ENCODE data around the gene EYS. TPM values are rescaled to one million over a fixed set of nuclear protein-coding genes. Genes with fewer than 3 reads are reported as not detected.
"Not testable (repeated sequence)": the region's sequence is repeated elsewhere in the genome, so short reads cannot be mapped to it uniquely, and the experiment has no call there.

The EYS gene
- total RNA-seq, 5 donors from 2014 or later (not counting 1 experiment from before 2014, with no cell fraction given) = not detected

GRCh38 chr6:64041373-64041772 lies 1665.7 kb downstream of the EYS start:
- H3K36me3 ChIP-seq (ENCODE audit: control insufficient read depth in 2 of 2, extremely low read depth in 1 of 2, insufficient read depth in 1 of 2, low read length in 1 of 2) = no peaks in the 10 kb centered on the region
- no peaks in the 10 kb centered on the region for H3K27me3 Mint-ChIP-seq
- POLR2A ChIA-PET = no interaction called here
- H3K4me1 ChIP-seq (ENCODE audit: control insufficient read depth in 1 of 2, extremely low read depth in 1 of 2, insufficient read depth in 2 of 2, low read length in 2 of 2) = no peaks in the 10 kb centered on the region
- no CpG with 5 or more reads among the region's 2 CpGs for WGBS (ENCODE audit: insufficient coverage)
- no peak overlapping the region for H3K27ac ChIP-seq (ENCODE audit: low read length)
- H3K4me3 Mint-ChIP-seq = no peak overlapping the region
- H3K27me3 ChIP-seq (replicated peaks in 1 of 2; ENCODE audit: control insufficient read depth in 2 of 2, extremely low read depth in 1 of 2, insufficient read depth in 2 of 2, low read length in 1 of 2) = no peaks in the 10 kb centered on the region
- CTCF ChIA-PET = no interaction called here
- no peak overlapping the region for H3K4me3 ChIP-seq (ENCODE audit: control insufficient read depth in 1 of 2, extremely low read depth in 1 of 2, low read length in 1 of 2)
- H3K9me3 ChIP-seq = no peaks in the 10 kb centered on the region
- H3K36me3 Mint-ChIP-seq = no peaks in the 10 kb centered on the region
- ATAC-seq (replicated peaks in 1 of 4) = no peak
- DNase-seq = no peak
- no peaks in the 10 kb centered on the region for H3K4me1 Mint-ChIP-seq
- H3K27ac Mint-ChIP-seq = no peak overlapping the region
- peaks cover 0 to 2% (median 0%) of the 10 kb centered on the region in 3 donors for H3K9me3 Mint-ChIP-seq

- no peaks in the 10 kb centered on the region for H3K36me3 ChIP-seq (ENCODE audit: control insufficient read depth in 2 of 2, extremely low read depth in 1 of 2, insufficient read depth in 1 of 2, low read length in 1 of 2)
- H3K27ac Mint-ChIP-seq = no peak overlapping the region
- no peak overlapping the region for H3K4me3 Mint-ChIP-seq
- no peak overlapping the region for H3K27ac ChIP-seq (ENCODE audit: low read length)
- peaks cover 0 to 4% (median 0%) of the 10 kb centered on the region in 3 donors for H3K9me3 Mint-ChIP-seq
- H3K27me3 Mint-ChIP-seq = no peaks in the 10 kb centered on the region
- CTCF ChIA-PET = no interaction called here
- no peaks in the 10 kb centered on the region for H3K4me1 ChIP-seq (ENCODE audit: control insufficient read depth in 1 of 2, extremely low read depth in 1 of 2, insufficient read depth in 2 of 2, low read length in 2 of 2)
- H3K4me3 ChIP-seq (ENCODE audit: control insufficient read depth in 1 of 2, extremely low read depth in 1 of 2, low read length in 1 of 2) = no peak overlapping the region
- ATAC-seq (replicated peaks in 1 of 4) (no peak), DNase-seq (no peak)
- no peaks in the 10 kb centered on the region for H3K36me3 Mint-ChIP-seq
- H3K9me3 ChIP-seq = no peaks in the 10 kb centered on the region
- WGBS (ENCODE audit: insufficient coverage) = no CpG with 5 or more reads among the region's 1 CpG
- H3K27me3 ChIP-seq (replicated peaks in 1 of 2; ENCODE audit: control insufficient read depth in 2 of 2, extremely low read depth in 1 of 2, insufficient read depth in 2 of 2, low read length in 1 of 2) = no peaks in the 10 kb centered on the region
- POLR2A ChIA-PET = no interaction called here
- H3K4me1 Mint-ChIP-seq = no peaks in the 10 kb centered on the region
Measured at GRCh38 chr6:64040113-64040512, 1666.9 kb downstream of the EYS start.

GRCh38 chr6:64037427-64037826 lies 1669.6 kb downstream of the EYS start:
- H3K27me3 Mint-ChIP-seq = no peaks in the 10 kb centered on the region
- POLR2A ChIA-PET = no interaction called here
- no peaks in the 10 kb centered on the region for H3K4me1 ChIP-seq (ENCODE audit: control insufficient read depth in 1 of 2, extremely low read depth in 1 of 2, insufficient read depth in 2 of 2, low read length in 2 of 2)
- no peaks in the 10 kb centered on the region for H3K27me3 ChIP-seq (replicated peaks in 1 of 2; ENCODE audit: control insufficient read depth in 2 of 2, extremely low read depth in 1 of 2, insufficient read depth in 2 of 2, low read length in 1 of 2)
- DNase-seq (no peak), ATAC-seq (replicated peaks in 1 of 4) (no peak)
- peaks cover 0 to 4% (median 0%) of the 10 kb centered on the region in 3 donors for H3K9me3 Mint-ChIP-seq
- no peaks in the 10 kb centered on the region for H3K36me3 ChIP-seq (ENCODE audit: control insufficient read depth in 2 of 2, extremely low read depth in 1 of 2, insufficient read depth in 1 of 2, low read length in 1 of 2)
- H3K4me3 Mint-ChIP-seq = no peak overlapping the region
- no peak overlapping the region for H3K27ac ChIP-seq (ENCODE audit: low read length)
- no peaks in the 10 kb centered on the region for H3K9me3 ChIP-seq
- no CpG with 5 or more reads among the region's 1 CpG for WGBS (ENCODE audit: insufficient coverage)
- no peaks in the 10 kb centered on the region for H3K36me3 Mint-ChIP-seq
- H3K4me1 Mint-ChIP-seq = no peaks in the 10 kb centered on the region
- no peak overlapping the region for H3K27ac Mint-ChIP-seq
- H3K4me3 ChIP-seq (ENCODE audit: control insufficient read depth in 1 of 2, extremely low read depth in 1 of 2, low read length in 1 of 2) = no peak overlapping the region
- CTCF ChIA-PET = no interaction called here

- Histone ChIP-seq H3K4me1 (ENCODE audit: control insufficient read depth in 1 of 2, extremely low read depth in 1 of 2, insufficient read depth in 2 of 2, low read length in 2 of 2) (no peaks in the 10 kb centered on the region), H3K9me3 (no peaks in the 10 kb centered on the region), H3K36me3 (ENCODE audit: control insufficient read depth in 2 of 2, extremely low read depth in 1 of 2, insufficient read depth in 1 of 2, low read length in 1 of 2) (no peaks in the 10 kb centered on the region), H3K4me3 (ENCODE audit: control insufficient read depth in 1 of 2, extremely low read depth in 1 of 2, low read length in 1 of 2) (no peak overlapping the region), H3K27ac (ENCODE audit: low read length) (no peak overlapping the region), H3K27me3 (replicated peaks in 1 of 2; ENCODE audit: control insufficient read depth in 2 of 2, extremely low read depth in 1 of 2, insufficient read depth in 2 of 2, low read length in 1 of 2) (no peaks in the 10 kb centered on the region)
- Mint-ChIP-seq H3K36me3 (no peaks in the 10 kb centered on the region), H3K27me3 (no peaks in the 10 kb centered on the region), H3K27ac (no peak overlapping the region), H3K4me1 (no peaks in the 10 kb centered on the region), H3K9me3 (peaks cover 0 to 12% (median 4%) of the 10 kb centered on the region in 3 donors), H3K4me3 (no peak overlapping the region)
- CTCF ChIA-PET = no interaction called here
- WGBS (ENCODE audit: insufficient coverage) = 100% methylated on average over 1 of the region's 3 CpGs
- DNase-seq = no peak
- no peak for ATAC-seq (replicated peaks in 1 of 4)
- POLR2A ChIA-PET = no interaction called here
Measured at GRCh38 chr6:64034910-64035655, 1671.9 kb downstream of the EYS start.

- CTCF ChIA-PET = no interaction called here
- H3K9me3 Mint-ChIP-seq = peaks cover 1 to 17% (median 8%) of the 10 kb centered on the region in 3 donors
- Histone ChIP-seq H3K36me3 (ENCODE audit: control insufficient read depth in 2 of 2, extremely low read depth in 1 of 2, insufficient read depth in 1 of 2, low read length in 1 of 2) (no peaks in the 10 kb centered on the region), H3K27me3 (replicated peaks in 1 of 2; ENCODE audit: control insufficient read depth in 2 of 2, extremely low read depth in 1 of 2, insufficient read depth in 2 of 2, low read length in 1 of 2) (no peaks in the 10 kb centered on the region), H3K9me3 (no peaks in the 10 kb centered on the region), H3K4me1 (ENCODE audit: control insufficient read depth in 1 of 2, extremely low read depth in 1 of 2, insufficient read depth in 2 of 2, low read length in 2 of 2) (no peaks in the 10 kb centered on the region), H3K27ac (ENCODE audit: low read length) (no peak overlapping the region), H3K4me3 (ENCODE audit: control insufficient read depth in 1 of 2, extremely low read depth in 1 of 2, low read length in 1 of 2) (no peak overlapping the region)
- H3K36me3 Mint-ChIP-seq = no peaks in the 10 kb centered on the region
- ATAC-seq (replicated peaks in 1 of 4) = no peak
- POLR2A ChIA-PET = no interaction called here
- no peak overlapping the region for H3K27ac Mint-ChIP-seq
- no peak overlapping the region for H3K4me3 Mint-ChIP-seq
- no peaks in the 10 kb centered on the region for H3K4me1 Mint-ChIP-seq
- no peaks in the 10 kb centered on the region for H3K27me3 Mint-ChIP-seq
- no peak for DNase-seq
- WGBS (ENCODE audit: insufficient coverage) = 75% methylated on average over 2 of the region's 4 CpGs
Measured at GRCh38 chr6:64034291-64034690, 1672.7 kb downstream of the EYS start.

GRCh38 chr6:64030950-64031618 lies 1675.9 kb downstream of the EYS start:
- not testable (repeated sequence) for H3K27me3 Mint-ChIP-seq; H3K27ac Mint-ChIP-seq; H3K27me3 ChIP-seq (replicated peaks in 1 of 2; ENCODE audit: control insufficient read depth in 2 of 2, extremely low read depth in 1 of 2, insufficient read depth in 2 of 2, low read length in 1 of 2)

More at GRCh38 chr6:64030950-64031618, 1675.9 kb downstream of the EYS start:
- H3K9me3 ChIP-seq; CTCF ChIA-PET; H3K4me3 Mint-ChIP-seq; H3K4me1 Mint-ChIP-seq; H3K4me1 ChIP-seq (ENCODE audit: control insufficient read depth in 1 of 2, extremely low read depth in 1 of 2, insufficient read depth in 2 of 2, low read length in 2 of 2); POLR2A ChIA-PET; DNase-seq; H3K36me3 Mint-ChIP-seq; H3K36me3 ChIP-seq (ENCODE audit: control insufficient read depth in 2 of 2, extremely low read depth in 1 of 2, insufficient read depth in 1 of 2, low read length in 1 of 2); H3K27ac ChIP-seq (ENCODE audit: low read length); ATAC-seq (replicated peaks in 1 of 4); H3K4me3 ChIP-seq (ENCODE audit: control insufficient read depth in 1 of 2, extremely low read depth in 1 of 2, low read length in 1 of 2): not testable (repeated sequence)
- H3K9me3 Mint-ChIP-seq = peaks cover 2 to 17% (median 8%) of the 10 kb centered on the region in 3 donors
- WGBS (ENCODE audit: insufficient coverage) = 90% methylated on average over 19 of the region's 21 CpGs
